GM21423 (cell line): Measurements from ENCODE around the gene PITPNM2.

ENCODE experiments used
- ATAC-seq: cut with Tn5 transposase; IDR thresholded peaks from one replicate; pipeline ENCODE4 v1.9.1; 2021; ENCODE audit warnings: mild to moderate bottlenecking, moderate library complexity; ENCODE audit not compliant: unreplicated experiment

The PITPNM2 gene

DNA sequence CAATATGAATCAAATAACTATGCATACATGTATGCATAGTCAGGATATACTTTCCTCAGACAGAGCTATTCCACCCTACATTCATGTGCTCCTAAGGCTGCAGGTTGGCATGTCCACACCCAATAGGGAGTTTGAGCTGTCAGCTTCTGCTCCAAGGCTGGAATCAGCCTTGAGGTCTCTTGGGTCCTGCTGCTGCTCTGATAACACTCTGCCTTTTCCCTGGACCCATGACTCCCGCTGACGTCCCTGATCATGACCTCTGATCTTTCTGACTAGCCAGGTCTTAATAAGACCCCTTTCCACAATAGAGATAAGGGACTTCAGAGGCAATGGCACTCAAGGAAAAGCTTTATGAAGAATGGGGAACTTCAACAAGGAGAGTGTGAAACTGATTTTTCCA is 5.7 kb downstream of the PITPNM2 start:
- ATAC-seq: no peak

GRCh38 chr12:123143736-123144461 is 7.0 kb downstream of the PITPNM2 start:
- no peak for ATAC-seq

DNA sequence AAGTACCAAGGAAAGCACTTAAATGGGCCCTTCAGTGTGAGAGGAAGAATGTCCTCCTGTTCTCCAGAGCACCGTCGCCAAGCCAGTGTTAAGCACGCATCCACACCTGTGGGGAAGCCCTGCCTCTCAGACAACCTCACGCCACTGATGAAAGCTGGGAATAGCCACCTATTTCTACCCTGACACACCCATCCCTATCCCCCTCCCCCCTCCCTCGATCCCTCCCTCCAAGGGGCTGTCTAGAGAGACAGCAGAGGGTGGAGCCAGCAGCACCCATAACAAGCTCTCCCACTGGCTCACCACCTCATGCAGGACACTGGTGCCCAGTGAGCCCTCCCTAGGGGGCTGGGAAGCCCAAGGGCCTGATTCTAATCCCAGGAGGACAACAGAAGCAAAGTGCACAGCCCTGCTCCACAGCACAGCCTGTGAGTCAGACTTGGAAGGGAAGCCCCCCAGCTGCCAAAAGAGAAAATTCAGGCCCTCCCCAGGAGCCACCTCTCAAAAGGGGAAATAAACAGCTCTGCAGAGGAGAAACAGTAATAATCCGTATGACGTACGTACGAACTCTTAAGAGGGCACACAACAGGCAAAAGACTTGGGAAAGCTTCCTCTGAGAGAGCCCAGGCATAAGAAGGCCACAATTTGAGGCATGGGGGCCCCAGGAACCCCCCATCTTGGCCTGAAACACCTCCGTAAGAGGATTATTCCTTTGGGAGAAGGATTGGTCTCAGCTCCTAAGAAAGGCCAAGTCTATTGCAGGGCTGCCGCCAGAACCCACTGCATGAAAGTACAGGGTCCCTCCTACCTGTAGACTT is 7.8 kb downstream of the PITPNM2 start:
- ATAC-seq: no peak

- ATAC-seq: no peak
Observed at GRCh38 chr12:123142518-123142840, 8.4 kb downstream of the PITPNM2 start.

- ATAC-seq: no peak
Observed at GRCh38 chr12:123141615-123142517, 9.0 kb downstream of the PITPNM2 start.

DNA sequence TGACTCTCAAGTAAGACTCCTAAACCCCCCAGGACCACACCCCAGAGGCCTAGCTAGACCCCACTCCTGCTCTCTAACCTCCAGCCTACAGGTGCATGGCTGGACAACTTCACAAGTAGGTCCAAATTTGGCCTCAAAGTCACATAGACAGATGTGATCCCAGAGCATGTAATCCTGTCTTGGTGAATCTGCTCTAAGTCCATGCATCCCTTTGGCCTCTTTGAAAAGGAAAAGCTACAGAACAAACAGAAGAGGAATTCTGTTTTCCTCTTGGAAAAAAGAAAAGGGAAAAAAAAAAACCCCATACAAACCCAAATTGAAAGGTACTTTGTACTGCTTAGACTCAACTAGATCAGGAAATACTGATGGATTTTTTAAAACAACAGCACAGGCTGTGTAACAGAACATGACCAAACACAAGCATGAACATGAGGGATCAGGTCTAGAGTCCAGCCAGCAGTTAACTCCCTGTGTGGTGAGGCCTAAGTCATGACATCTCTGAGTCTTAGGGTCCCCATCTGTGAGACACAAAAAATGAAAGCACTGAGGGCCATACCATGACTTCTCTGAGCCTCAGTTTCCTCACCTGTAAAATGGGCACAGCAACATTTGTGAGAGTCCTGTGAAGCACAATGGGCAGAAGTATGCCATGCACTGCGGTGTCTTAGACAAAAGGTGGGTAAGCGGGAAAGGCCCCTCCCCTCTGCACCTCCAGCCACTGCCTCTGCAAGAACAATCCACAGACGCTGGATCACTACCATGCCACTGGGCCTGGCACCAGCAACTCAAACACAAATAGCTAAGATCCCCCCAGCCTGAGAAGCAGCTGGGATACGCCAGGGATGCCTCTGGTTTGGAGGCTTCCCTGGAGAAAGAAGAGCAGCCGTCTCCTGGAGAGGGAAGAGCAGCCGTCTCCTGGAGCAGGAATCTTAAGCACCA is 9.9 kb downstream of the PITPNM2 start:
- no peak for ATAC-seq

GRCh38 chr12:123139926-123140675 is 10.8 kb downstream of the PITPNM2 start:
- no peak for ATAC-seq

- no peak for ATAC-seq
Observed at GRCh38 chr12:123135688-123136087, 15.2 kb downstream of the PITPNM2 start.

DNA sequence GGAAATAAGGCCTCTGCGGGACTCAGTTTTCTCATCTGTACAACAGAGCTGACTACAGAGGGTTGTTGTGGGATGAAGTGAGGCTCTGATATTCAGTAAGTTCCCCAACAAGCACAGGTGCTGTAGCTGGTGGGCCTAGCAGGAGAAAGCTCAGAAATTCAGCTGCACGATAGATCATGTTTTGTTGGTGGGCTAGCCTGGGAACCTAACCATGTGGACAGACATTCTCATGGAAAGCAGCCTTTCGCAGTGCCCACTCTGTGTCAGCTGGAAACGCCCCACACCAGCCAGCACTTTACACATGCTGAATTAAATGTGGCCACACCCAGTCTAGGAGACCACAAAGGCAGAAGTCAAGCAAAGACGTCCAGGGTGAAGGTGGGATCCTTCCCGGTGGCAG is 16.1 kb downstream of the PITPNM2 start:
- ATAC-seq: no peak

GRCh38 chr12:123134271-123134671 is 16.6 kb downstream of the PITPNM2 start:
- no peak for ATAC-seq

- ATAC-seq: no peak
Observed at GRCh38 chr12:123133701-123134100, 17.2 kb downstream of the PITPNM2 start.

- ATAC-seq: no peak
Observed at GRCh38 chr12:123132951-123133619, 17.8 kb downstream of the PITPNM2 start.

DNA sequence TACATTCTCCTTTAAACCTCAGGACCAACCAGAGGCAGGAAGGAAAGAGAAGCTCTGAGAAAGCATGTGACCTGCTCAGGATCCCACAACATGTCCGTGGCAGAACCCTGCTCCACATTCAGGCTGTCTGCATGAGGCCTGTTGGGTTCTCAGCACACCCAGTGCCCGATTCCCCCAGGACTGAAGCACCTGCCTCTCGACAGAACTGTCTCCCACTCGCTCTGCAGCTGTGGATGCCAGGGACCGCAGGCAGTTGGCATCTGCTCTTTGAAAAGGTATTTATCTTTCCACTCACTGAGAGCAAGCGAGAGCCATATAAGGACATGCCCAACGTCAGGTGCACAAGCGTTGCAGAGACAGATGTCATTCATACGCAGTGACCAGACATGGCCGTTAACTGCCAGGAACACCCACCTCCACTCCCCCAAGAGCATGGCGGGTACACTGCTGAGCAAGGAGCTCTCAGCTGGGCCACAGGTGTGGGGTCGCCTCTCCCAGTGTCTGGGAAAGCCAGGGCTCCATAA is 18.9 kb downstream of the PITPNM2 start:
- no peak for ATAC-seq

- no peak for ATAC-seq
Observed at GRCh38 chr12:123131291-123131832, 19.5 kb downstream of the PITPNM2 start.

GRCh38 chr12:123129621-123130020 is 21.3 kb downstream of the PITPNM2 start:
- no peak for ATAC-seq

GRCh38 chr12:123127182-123127495 is 23.8 kb downstream of the PITPNM2 start:
- no peak for ATAC-seq

- no peak for ATAC-seq
Observed at GRCh38 chr12:123126294-123127181, 24.4 kb downstream of the PITPNM2 start.

- no peak for ATAC-seq
Observed at GRCh38 chr12:123122626-123123025, 28.3 kb downstream of the PITPNM2 start.
